ENCODE results near the gene HIGD1A. TPM values are rescaled to one million over a fixed set of nuclear protein-coding genes. Genes with fewer than 3 reads are reported as not detected.

Gene HIGD1A
- total RNA-seq, 1 experiment from 2014 or later = 77.6 TPM

DNA sequence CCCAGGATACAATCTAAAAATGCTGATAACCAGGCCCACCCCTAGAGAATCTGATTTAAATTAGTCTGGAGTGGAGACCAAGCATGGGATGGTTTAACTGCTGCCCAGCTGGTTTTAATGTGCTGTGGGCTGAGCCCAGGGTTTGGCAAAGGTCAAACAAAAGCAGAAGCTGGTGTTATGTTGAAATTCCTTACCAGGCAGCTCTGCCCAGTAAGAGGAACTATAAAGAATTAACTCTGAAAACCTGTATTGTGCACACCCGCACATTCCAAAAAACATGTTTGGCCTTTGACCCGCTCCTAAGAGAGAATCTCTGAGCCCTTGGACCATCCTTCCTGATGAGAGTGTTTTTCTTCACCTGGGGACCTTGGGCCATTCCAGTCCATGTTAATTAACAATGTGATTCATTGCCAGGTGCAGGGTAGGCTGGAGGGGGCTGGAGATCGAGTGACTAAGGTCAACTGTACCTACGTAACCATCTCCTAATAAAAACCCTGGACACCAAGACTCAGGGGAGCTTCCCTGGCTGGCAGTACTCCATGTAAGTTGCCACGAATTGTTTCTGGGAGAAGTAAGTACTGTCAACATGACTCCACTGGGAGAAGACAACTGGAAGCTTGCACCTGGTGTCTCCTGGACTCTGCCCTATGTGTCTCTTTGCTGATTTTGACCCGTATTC, 42.1 kb downstream of the HIGD1A start:
- H3K56ac ChIP-seq (ENCODE audit: insufficient read length, low read depth, low read length) = no peak overlapping the region
- no peaks in the 10 kb centered on the region for H3K9me3 Mint-ChIP-seq
- no peak overlapping the region for H4K91ac ChIP-seq (ENCODE audit: insufficient read length, low read depth, low read length)
- no peaks in the 10 kb centered on the region for H3K23me2 ChIP-seq (ENCODE audit: insufficient read length, low read depth, low read length, poor library complexity, severe bottlenecking)
- H2BK120ac ChIP-seq (ENCODE audit: low read depth, low read length, poor library complexity, severe bottlenecking) = no peak overlapping the region
- no peak overlapping the region for H2BK5ac ChIP-seq (ENCODE audit: insufficient read length, low read length)
- no CpG with 5 or more reads among the region's 6 CpGs for WGBS (ENCODE audit: extremely low coverage, insufficient read length, low lambda C conversion rate)
- H3T11ph ChIP-seq (ENCODE audit: low read length) = no peak overlapping the region
- H3K27me3 ChIP-seq (ENCODE audit: insufficient read depth, low read length) = no peaks in the 10 kb centered on the region
- H3K79me1 ChIP-seq (ENCODE audit: insufficient read depth, low read depth, low read length, poor library complexity, severe bottlenecking) = no peaks in the 10 kb centered on the region
- H4K20me1 ChIP-seq (ENCODE audit: control insufficient read depth, insufficient read depth, insufficient read length) = no peaks in the 10 kb centered on the region
- no peak overlapping the region for H3K4ac ChIP-seq (ENCODE audit: low read depth, low read length)
- H4K8ac ChIP-seq (replicated peaks; ENCODE audit: insufficient read length, low read depth, low read length) = no peak overlapping the region
- H2BK12ac ChIP-seq (ENCODE audit: insufficient read length, low read depth, low read length) = no peak overlapping the region
- H3K14ac ChIP-seq (ENCODE audit: insufficient read depth, low read length) = no peak overlapping the region
- H3K9me3 ChIP-seq (ENCODE audit: control insufficient read depth, low read depth, low read length) = no peaks in the 10 kb centered on the region
- H3K23ac ChIP-seq (ENCODE audit: insufficient read length, low read depth, low read length) = no peak overlapping the region
- H3K4me3 Mint-ChIP-seq = no peak overlapping the region; a peak in 1 of 5 replicates
- H3K36me3 Mint-ChIP-seq (ENCODE audit: insufficient read depth in 1 of 3, low read depth in 3 of 3) = no peaks in the 10 kb centered on the region; a peak in 1 of 7 replicates
- H3K79me2 ChIP-seq (ENCODE audit: insufficient read depth, low read length) = no peaks in the 10 kb centered on the region
- H3K4me1 ChIP-seq (ENCODE audit: insufficient read depth, low read length) = no peaks in the 10 kb centered on the region
- no peak overlapping the region for H2BK15ac ChIP-seq (ENCODE audit: low read depth, low read length)
- no peak overlapping the region for H4K5ac ChIP-seq (ENCODE audit: insufficient read length, low read depth, low read length)
- peaks cover 22 to 26% of the 10 kb centered on the region in 2 experiments for H3K4me1 Mint-ChIP-seq
- DNase-seq = no peak
- no peak overlapping the region for H3K4me2 ChIP-seq (ENCODE audit: insufficient read depth, insufficient read length, low read length)
- H3K18ac ChIP-seq (ENCODE audit: insufficient read length, low read depth, low read length) = no peak overlapping the region
- no peak overlapping the region for H2AFZ ChIP-seq (ENCODE audit: low read length)
- no peak overlapping the region for H3K9ac ChIP-seq (ENCODE audit: extremely low read depth, insufficient read length, low read length)
- no peak overlapping the region; a peak in 1 of 7 replicates for H3K27ac Mint-ChIP-seq
- H3K27ac ChIP-seq (ENCODE audit: insufficient read length, low read depth, low read length) = no peak overlapping the region
- TF ChIP-seq, protein P1, sequence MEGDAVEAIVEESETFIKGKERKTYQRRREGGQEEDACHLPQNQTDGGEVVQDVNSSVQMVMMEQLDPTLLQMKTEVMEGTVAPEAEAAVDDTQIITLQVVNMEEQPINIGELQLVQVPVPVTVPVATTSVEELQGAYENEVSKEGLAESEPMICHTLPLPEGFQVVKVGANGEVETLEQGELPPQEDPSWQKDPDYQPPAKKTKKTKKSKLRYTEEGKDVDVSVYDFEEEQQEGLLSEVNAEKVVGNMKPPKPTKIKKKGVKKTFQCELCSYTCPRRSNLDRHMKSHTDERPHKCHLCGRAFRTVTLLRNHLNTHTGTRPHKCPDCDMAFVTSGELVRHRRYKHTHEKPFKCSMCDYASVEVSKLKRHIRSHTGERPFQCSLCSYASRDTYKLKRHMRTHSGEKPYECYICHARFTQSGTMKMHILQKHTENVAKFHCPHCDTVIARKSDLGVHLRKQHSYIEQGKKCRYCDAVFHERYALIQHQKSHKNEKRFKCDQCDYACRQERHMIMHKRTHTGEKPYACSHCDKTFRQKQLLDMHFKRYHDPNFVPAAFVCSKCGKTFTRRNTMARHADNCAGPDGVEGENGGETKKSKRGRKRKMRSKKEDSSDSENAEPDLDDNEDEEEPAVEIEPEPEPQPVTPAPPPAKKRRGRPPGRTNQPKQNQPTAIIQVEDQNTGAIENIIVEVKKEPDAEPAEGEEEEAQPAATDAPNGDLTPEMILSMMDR (conservative IDR thresholded peaks at IDR 0.05) = no peak
- peaks cover 15% of the 10 kb centered on the region for H3K27me3 Mint-ChIP-seq (ENCODE audit: low read depth)
- H2BK20ac ChIP-seq (ENCODE audit: low read depth, low read length, poor library complexity, severe bottlenecking) = no peak overlapping the region
- H2AK5ac ChIP-seq (ENCODE audit: insufficient read length, low read length) = no peak overlapping the region
